ENCODE results near the gene SEMA5B.

Gene SEMA5B

GRCh38 chr3:123024056-123024455 lies 3.5 kb downstream of the SEMA5B start:
- DNase-seq (ENCODE audit: low read depth in 3 of 3): no peak

DNA sequence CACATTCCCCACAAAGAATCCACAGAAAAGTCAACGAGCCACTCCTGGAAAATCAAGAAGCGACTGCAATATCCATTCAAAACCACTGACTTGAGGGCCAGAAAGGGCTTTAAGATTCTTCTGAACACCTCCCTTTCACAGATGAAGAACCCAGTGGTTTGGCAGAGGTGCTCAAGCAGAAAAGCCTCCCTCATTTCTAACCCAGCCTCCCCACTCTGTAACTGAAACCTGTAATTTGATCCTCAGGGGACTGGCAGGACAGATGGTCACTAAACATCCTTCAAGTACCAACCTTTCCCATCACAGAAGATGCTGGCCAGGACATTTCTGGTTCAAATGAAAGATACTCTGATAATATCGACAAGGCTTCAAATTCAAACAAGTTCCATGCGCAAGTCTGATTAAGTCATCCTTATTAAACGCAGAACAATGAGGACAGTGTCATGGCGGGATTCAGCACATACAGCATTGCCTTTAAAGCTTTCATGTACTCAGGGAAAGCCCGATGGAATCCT lies 5.5 kb downstream of the SEMA5B start:
- DNase-seq (ENCODE audit: low read depth in 3 of 3): no peak

DNA sequence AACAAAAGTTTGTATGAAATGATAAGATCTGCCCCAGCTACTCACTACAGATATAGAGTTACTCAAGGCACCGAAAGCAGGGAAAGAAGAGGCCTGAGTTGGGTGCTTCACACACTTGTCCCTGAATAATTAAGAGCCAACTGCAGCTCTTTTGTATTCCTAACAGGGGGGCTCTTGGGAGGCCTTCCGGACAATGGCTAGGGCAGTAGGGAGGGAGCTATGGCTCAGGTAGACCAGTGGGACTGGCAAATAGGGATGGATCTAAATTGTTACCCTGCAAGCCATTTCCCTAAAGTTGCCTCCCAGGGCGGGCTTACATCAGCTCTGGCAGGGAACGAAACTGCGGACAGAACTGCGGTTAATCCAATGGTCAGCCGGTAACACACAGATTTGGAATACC lies 6.2 kb downstream of the SEMA5B start:
- no peak for DNase-seq (ENCODE audit: low read depth in 3 of 3)

GRCh38 chr3:123020709-123021108 lies 6.9 kb downstream of the SEMA5B start:
- no peak for DNase-seq (ENCODE audit: low read depth in 3 of 3)

GRCh38 chr3:123019591-123019990 lies 8.0 kb downstream of the SEMA5B start:
- no peak for DNase-seq (ENCODE audit: low read depth in 3 of 3)

GRCh38 chr3:123019161-123019560 lies 8.4 kb downstream of the SEMA5B start:
- DNase-seq (ENCODE audit: low read depth in 3 of 3): no peak

DNA sequence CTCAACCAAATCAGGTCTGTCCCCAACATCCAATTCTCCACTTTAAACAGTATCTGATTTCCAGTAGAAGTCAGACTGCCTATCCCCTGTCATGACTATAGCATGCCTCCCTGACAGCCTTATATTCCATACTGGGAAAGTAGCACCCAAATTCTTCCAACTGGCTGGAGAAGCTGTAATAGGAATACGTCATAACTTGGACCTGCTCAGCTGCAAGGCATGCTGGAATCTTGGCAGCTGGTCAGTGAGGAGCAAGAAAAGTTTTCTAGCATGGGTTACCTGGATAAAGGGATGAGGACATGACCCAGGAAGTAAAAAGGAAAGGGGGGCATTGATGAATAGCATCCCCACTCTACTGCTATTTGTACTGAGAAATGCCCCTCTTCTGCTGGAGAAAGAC lies 8.9 kb downstream of the SEMA5B start:
- no peak for DNase-seq (ENCODE audit: low read depth in 3 of 3)

- DNase-seq (ENCODE audit: low read depth in 3 of 3): no peak
These were observed 12.0 kb downstream of the SEMA5B start for GRCh38 chr3:123015596-123015995.

DNA sequence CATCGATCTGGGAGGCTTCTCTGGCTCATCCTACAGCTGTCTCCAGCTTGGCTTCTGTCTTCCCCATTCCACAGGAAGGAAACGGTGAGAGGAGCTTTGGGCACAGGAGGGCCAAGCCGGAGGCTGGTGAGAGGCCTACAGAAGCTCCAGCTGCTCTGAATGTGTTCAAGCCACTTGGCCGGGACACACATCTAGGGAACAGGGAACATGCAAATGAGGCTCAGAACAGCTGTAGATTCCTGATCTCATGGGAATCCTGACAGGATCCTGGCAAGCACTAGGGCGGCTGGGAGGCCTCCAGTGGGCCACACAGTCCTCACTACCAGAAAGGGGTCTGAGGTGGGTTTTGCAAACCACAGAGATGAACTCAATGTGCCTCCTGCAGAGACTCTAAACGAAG lies 13.7 kb downstream of the SEMA5B start:
- no peak for DNase-seq (ENCODE audit: low read depth in 3 of 3)

GRCh38 chr3:123012652-123013051 lies 14.9 kb downstream of the SEMA5B start:
- no peak for DNase-seq (ENCODE audit: low read depth in 3 of 3)

- DNase-seq (ENCODE audit: low read depth in 3 of 3): no peak
These were observed 16.1 kb downstream of the SEMA5B start for GRCh38 chr3:123011447-123011846.

GRCh38 chr3:123008840-123009239 lies 18.7 kb downstream of the SEMA5B start:
- DNase-seq (ENCODE audit: low read depth in 3 of 3): no peak

GRCh38 chr3:123006609-123007008 lies 21.0 kb downstream of the SEMA5B start:
- no peak for DNase-seq (ENCODE audit: low read depth in 3 of 3)

- no peak for DNase-seq (ENCODE audit: low read depth in 3 of 3)
These were observed 22.3 kb downstream of the SEMA5B start for GRCh38 chr3:123005291-123005690.

DNA sequence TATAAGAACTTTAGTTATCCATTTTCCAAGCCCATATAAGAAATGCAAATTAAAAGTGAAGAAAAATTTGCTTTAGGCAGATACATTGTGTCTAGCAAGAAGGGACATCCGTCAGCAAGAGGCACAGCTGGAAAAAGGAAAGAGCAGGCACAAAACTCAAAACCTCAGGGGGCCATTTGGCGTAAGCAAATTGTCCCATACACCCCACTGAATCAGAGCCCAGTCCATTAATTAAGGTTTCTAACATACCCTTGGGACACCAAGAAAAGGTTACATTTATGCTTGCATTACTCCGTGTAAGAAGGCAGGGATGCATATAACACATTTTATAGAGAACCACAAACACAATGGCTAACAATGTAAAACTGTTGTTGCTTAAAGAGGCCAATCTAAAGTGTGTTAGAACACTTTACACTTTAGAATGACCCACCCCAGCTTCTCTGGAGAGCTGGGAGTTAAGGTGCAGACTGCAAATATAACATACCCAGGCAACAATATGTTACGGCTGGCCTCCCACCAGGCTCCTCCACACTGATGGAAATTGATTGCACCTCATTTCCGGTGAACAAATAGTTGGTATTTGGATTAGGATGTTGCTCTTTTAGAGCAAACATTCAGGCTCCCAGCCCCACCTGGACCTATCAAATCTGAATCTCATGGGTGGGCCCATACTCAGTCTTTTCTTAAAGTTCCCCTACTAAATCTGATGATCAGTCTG lies 23.2 kb downstream of the SEMA5B start:
- no peak for DNase-seq (ENCODE audit: low read depth in 3 of 3)

DNA sequence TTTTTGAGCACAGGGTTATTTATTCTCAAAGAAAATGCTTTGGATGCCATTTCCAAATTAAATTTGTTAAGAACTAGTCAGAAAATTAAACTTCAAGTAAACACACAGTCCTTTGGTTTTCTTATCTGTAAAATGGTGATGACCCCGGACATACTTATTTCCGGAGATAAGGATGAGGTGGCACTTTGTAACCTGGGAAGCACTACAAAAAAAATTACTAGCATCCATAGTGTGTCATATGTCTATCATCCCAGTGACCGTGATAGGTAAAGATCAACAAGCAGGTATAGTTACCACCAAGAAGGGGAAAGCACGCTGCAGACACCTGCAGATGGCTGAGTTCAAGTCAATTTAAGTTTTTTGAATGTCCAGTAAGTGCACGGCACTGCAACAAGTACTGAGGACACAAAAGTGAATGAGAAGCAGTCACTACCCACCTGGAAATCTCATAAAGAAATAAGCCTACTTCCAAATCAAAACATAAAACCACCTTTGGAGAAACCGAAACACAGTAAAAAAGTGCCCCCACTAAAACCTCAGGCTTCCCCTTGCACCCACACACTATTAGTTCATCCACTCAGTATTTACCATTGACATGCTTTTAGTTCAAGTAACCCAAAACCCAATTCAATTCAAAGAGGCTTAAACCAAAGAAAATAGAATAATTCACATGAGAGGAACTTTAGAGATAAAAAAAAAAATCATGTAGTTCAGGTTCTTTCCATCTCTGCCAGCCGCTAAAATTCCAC lies 24.6 kb downstream of the SEMA5B start:
- DNase-seq (ENCODE audit: low read depth in 3 of 3): no peak

- no peak for DNase-seq (ENCODE audit: low read depth in 3 of 3)
These were observed 25.3 kb downstream of the SEMA5B start for GRCh38 chr3:123002100-123002748.

DNA sequence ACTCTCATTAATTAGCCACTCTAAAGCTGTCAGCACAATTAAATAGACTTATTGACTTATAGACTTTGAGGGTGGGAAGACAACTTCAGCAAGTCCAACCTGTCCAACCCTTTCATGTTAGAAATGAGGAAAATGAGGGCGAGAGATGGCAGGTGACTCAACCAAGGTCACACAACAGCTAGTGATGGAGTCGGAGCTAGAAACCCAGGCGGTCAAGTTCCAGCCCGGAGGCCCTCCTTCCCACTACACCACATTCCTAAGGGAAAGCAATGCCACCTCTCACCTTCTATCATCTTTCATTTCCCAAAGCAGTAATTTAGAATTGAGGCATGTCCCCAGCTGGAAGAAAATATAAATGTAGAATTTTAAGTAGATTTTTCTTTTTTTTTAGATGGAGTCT lies 28.7 kb downstream of the SEMA5B start:
- no peak for DNase-seq (ENCODE audit: low read depth in 3 of 3)

DNA sequence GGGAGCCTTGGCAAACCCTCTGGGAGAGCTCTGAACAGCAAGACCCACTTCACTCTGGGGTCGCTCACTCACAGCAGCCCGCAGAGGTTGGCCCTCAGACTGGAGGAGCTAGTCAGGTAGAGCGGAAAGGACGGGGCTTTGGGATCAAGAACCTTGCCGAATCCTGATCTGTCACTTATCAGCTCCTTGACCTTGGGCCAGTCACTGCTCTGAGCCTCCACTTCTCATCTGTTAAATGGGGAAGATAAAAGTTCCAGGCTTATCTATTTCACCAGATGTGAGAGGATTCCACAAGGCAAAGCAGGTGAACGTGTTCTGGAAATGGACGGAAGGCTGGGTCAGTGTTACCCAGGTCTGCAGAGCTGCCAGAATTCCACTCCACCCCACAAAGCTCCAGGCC lies 29.4 kb downstream of the SEMA5B start:
- DNase-seq (ENCODE audit: low read depth in 3 of 3): no peak

DNA sequence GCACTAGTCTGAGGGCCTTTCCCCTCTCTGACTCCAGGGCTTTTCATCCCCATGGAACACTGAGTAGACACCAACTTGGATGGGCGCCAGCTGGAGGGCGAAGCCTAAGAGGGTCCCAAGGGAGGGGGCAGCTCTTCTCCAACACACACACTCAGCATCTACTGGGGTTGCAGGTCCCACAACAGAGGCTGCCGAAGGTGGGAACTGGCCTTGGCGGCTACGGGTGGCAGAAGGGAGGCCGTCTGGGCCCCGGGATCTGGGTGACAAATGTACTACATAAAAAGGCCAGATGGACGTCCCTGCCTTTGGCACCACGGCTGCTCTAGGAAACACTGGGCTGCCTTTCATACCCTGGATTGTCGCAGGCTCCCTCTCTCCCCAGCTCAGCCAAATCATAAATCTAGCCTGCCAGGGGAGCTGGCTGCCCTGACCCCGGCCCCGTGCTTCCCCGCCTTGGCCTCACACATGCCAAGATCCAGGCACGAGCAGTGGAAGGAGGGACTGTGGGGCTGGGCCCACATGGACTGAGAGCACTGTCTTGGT lies 31.5 kb downstream of the SEMA5B start:
- no peak for DNase-seq (ENCODE audit: low read depth in 3 of 3)

DNA sequence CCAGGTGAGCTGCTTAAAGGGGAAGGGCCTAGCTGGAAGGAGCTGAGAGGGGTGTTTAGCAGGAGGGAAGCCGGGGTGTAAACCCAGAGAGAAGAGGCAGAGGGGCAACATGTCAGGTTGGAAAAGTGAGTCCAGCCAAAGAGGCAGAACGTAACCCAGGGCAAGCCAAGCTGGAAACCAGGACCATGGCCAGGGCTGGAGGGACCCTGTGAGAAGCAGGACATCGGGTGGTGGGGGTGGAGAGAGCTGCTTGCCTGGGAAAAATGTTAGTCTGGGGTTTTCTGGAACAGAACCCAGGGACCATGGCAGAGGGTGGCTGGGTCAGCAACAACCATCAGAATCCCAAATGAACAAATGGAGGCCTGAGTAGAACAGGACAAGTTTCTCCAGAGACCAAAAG lies 32.6 kb downstream of the SEMA5B start:
- DNase-seq (ENCODE audit: low read depth in 3 of 3): no peak

Measured in stimulated activated CD4-positive, alpha-beta T cell treated with anti-CD3 and anti-CD28 coated beads, TNF-alpha, amount 100 ng/mL, for 24 hours (primary cell).